ENCODE results near the gene MAP3K6.

DNA sequence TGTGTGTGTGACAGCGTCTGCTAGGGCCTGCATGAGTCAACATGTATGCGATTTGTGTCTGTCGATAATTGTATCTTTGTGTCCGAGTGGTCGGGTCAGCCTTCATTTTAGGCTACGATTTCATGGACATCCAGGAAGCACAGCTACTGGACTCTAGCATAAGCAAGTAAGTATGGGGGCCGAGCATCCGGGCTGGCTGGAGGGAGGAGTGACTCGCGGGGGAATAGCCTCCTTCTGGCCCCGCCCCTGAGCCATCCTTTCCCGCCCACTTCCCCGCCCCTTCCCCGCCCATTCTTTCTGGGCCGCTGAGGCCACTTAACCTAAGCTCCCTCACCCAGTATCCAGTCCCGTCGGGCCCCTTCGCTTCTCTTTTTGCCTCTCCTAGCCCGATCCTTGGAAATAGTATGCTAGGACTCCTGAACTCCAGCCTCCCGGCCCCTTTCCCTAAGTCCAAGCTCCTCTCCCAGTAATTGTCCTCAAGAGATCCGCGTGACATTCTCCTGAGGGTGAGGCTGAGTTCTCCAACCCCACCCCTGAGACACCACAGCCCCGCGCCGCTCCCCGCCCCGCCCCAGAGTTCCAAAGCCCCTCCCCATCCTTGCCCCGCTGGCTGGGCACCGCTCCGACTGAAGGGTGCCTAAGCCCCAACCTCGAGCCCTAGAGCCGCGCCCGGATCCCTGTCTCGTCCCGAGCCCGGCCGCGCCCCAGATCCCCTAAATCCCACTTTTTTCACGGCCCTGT is 1.2 kb downstream of the MAP3K6 start:
- TF ChIP-seq, protein P1, sequence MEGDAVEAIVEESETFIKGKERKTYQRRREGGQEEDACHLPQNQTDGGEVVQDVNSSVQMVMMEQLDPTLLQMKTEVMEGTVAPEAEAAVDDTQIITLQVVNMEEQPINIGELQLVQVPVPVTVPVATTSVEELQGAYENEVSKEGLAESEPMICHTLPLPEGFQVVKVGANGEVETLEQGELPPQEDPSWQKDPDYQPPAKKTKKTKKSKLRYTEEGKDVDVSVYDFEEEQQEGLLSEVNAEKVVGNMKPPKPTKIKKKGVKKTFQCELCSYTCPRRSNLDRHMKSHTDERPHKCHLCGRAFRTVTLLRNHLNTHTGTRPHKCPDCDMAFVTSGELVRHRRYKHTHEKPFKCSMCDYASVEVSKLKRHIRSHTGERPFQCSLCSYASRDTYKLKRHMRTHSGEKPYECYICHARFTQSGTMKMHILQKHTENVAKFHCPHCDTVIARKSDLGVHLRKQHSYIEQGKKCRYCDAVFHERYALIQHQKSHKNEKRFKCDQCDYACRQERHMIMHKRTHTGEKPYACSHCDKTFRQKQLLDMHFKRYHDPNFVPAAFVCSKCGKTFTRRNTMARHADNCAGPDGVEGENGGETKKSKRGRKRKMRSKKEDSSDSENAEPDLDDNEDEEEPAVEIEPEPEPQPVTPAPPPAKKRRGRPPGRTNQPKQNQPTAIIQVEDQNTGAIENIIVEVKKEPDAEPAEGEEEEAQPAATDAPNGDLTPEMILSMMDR (IDR thresholded peaks at IDR 0.05; ENCODE audit: low read length): no peak
- TF ChIP-seq EZH2phosphoT487 (IDR thresholded peaks at IDR 0.05; ENCODE audit: low read length): no peak

All from MM.1S (cell line).